Suprapubic skin (tissue), 4 donors: ENCODE measurements around the gene MICU1. TPM values are rescaled to one million over a fixed set of nuclear protein-coding genes. Genes with fewer than 3 reads are reported as not detected.
"Not testable (repeated sequence)": the region's sequence is repeated elsewhere in the genome, so short reads cannot be mapped to it uniquely, and the experiment has no call there.

Experiments
- DNase-seq, 2 donors: peaks; one replicate each; pipeline ENCODE4 v3.0.0-alpha.2; 2019; ENCODE audit warnings: low spot score in 2 of 2
- H3K27ac ChIP-seq: fragments of 200-600 bp; sonication (generic); one replicate; pipeline ENCODE4 v1.5.1; 2019
- H3K27me3 ChIP-seq: fragments of 200-600 bp; sonication (generic); one replicate; pipeline ENCODE4 v1.5.1; 2019
- H3K36me3 ChIP-seq: fragments of 200-600 bp; sonication (generic); one replicate; pipeline ENCODE4 v1.5.1; 2019
- H3K4me1 ChIP-seq: fragments of 200-600 bp; sonication (generic); one replicate; pipeline ENCODE4 v1.5.1; 2019
- H3K4me3 ChIP-seq: fragments of 200-600 bp; sonication (generic); one replicate; pipeline ENCODE4 v1.5.1; 2019; ENCODE audit warnings: mild to moderate bottlenecking
- H3K9me3 ChIP-seq: fragments of 200-600 bp; sonication (generic); one replicate; pipeline ENCODE4 v1.5.1; 2019
- CTCF ChIP-seq, 2 donors: fragments of 200-600 bp in 1 of 2; fragments of 450-650 bp in 1 of 2; sonication (generic) in 1 of 2; IDR thresholded peaks; one replicate each; pipeline ENCODE4 v1.5.1; 2016 to 2019; ENCODE audit warnings: antibody characterized with exemption in 2 of 2, mild to moderate bottlenecking in 1 of 2, moderate library complexity in 1 of 2
- EP300 ChIP-seq: sonication (generic); formaldehyde crosslinking; IDR thresholded peaks from one replicate; pipeline ENCODE4 v1.6.1; 2017; ENCODE audit warnings: antibody characterized with exemption
- POLR2A ChIP-seq, 2 donors: fragments of 450-650 bp; IDR thresholded peaks; one replicate each; pipeline ENCODE4 v1.6.1; 2017; ENCODE audit warnings: antibody characterized with exemption in 2 of 2, mild to moderate bottlenecking in 2 of 2, moderate library complexity in 2 of 2
- POLR2AphosphoS5 ChIP-seq, 3 donors: sonication (generic); formaldehyde crosslinking; IDR thresholded peaks; one replicate each; pipeline ENCODE4 v1.6.1; 2017; ENCODE audit warnings: antibody characterized with exemption in 3 of 3
- WGBS: methylation state at CpG from one replicate; pipeline ENCODE4 v1.1.5; 2018; 5-methylcytosine and 5-hydroxymethylcytosine counted together
- total RNA-seq, 4 donors: library from RNA; depleted of rRNA; stranded (reverse); fragments of >200 nt; gene quantifications; one replicate each; pipeline ENCODE4 v1.1.0, GENCODE V29; 2016

Gene MICU1
- total RNA-seq, 4 donors from 2014 or later, result 34.1 to 37.6 (median 35.6) TPM

- Histone ChIP-seq H3K4me1 (no peaks in the 10 kb centered on the region), H3K27me3 (no peaks in the 10 kb centered on the region), H3K4me3 (no peak overlapping the region), H3K27ac (no peak overlapping the region), H3K9me3 (no peaks in the 10 kb centered on the region), H3K36me3 (no peaks in the 10 kb centered on the region)
- 70% methylated on average over 3 of the region's 3 CpGs for WGBS
- TF ChIP-seq POLR2A (IDR thresholded peaks at IDR 0.05) (no peak), POLR2AphosphoS5 (IDR thresholded peaks at IDR 0.05) (no peak), CTCF (IDR thresholded peaks at IDR 0.05) (no peak), EP300 (no peak)
- DNase-seq, result no peak
These were observed 169.8 kb downstream of the MICU1 start for GRCh38 chr10:72455889-72456595.

GRCh38 chr10:72449941-72450441 is 175.9 kb downstream of the MICU1 start:
- Histone ChIP-seq H3K4me1 (no peaks in the 10 kb centered on the region), H3K9me3 (no peaks in the 10 kb centered on the region), H3K27ac (no peak overlapping the region), H3K4me3 (no peak overlapping the region), H3K36me3 (no peaks in the 10 kb centered on the region), H3K27me3 (no peaks in the 10 kb centered on the region)
- TF ChIP-seq POLR2A (IDR thresholded peaks at IDR 0.05) (no peak), CTCF (IDR thresholded peaks at IDR 0.05) (no peak), POLR2AphosphoS5 (IDR thresholded peaks at IDR 0.05) (no peak), EP300 (no peak)
- DNase-seq, result no peak
- 79% methylated on average over 6 of the region's 6 CpGs for WGBS

GRCh38 chr10:72445851-72446250 is 180.0 kb downstream of the MICU1 start:
- TF ChIP-seq EP300, result no peak
- no peak for TF ChIP-seq POLR2AphosphoS5 (IDR thresholded peaks at IDR 0.05)
- no peak for TF ChIP-seq CTCF (IDR thresholded peaks at IDR 0.05)
- WGBS, result 70% methylated on average over 3 of the region's 3 CpGs
- Histone ChIP-seq H3K4me1 (no peaks in the 10 kb centered on the region), H3K9me3 (no peaks in the 10 kb centered on the region), H3K27me3 (no peaks in the 10 kb centered on the region), H3K36me3 (no peaks in the 10 kb centered on the region), H3K4me3 (no peak overlapping the region), H3K27ac (no peak overlapping the region)
- no peak for DNase-seq

- H3K27me3 ChIP-seq, H3K4me3 ChIP-seq, H3K27ac ChIP-seq, H3K4me1 ChIP-seq, H3K9me3 ChIP-seq, DNase-seq, H3K36me3 ChIP-seq: not testable (repeated sequence)
- 96% methylated on average over 3 of the region's 3 CpGs for WGBS
These were observed 182.9 kb downstream of the MICU1 start for GRCh38 chr10:72442969-72443368.

GRCh38 chr10:72435570-72435969 is 190.3 kb downstream of the MICU1 start:
- no peaks in the 10 kb centered on the region for H3K36me3 ChIP-seq
- H3K27ac ChIP-seq, result no peak overlapping the region
- no peaks in the 10 kb centered on the region for H3K9me3 ChIP-seq
- 66% methylated on average over 5 of the region's 12 CpGs for WGBS
- TF ChIP-seq POLR2A (IDR thresholded peaks at IDR 0.05), result no peak
- TF ChIP-seq EP300, result no peak
- no peak for TF ChIP-seq CTCF (IDR thresholded peaks at IDR 0.05)
- TF ChIP-seq POLR2AphosphoS5 (IDR thresholded peaks at IDR 0.05), result no peak
- DNase-seq, result no peak
- H3K4me3 ChIP-seq, result no peak overlapping the region
- no peaks in the 10 kb centered on the region for H3K4me1 ChIP-seq
- no peaks in the 10 kb centered on the region for H3K27me3 ChIP-seq

- H3K4me1 ChIP-seq, H3K27ac ChIP-seq, H3K27me3 ChIP-seq, DNase-seq, H3K4me3 ChIP-seq, H3K9me3 ChIP-seq, H3K36me3 ChIP-seq: not testable (repeated sequence)
- 96% methylated on average over 4 of the region's 4 CpGs for WGBS
These were observed 194.9 kb downstream of the MICU1 start for GRCh38 chr10:72430936-72431335.
